GM12878 (cell line): Measurements from ENCODE around the gene USH2A. TPM values are rescaled to one million over a fixed set of nuclear protein-coding genes. Genes with fewer than 3 reads are reported as not detected.

ENCODE experiments used
- ATAC-seq: fragments of 200-7000 bp; cut with Tn5 transposase; 3 replicates; pipeline ENCODE4 v1.9.1; 2020; ENCODE audit warnings: mild to moderate bottlenecking, moderate library complexity
- BruUV-seq: library from RNA; stranded (reverse); fragments of 400-500 nt; replicated peaks from 2 replicates; lab custom pipeline; 2021; lab: Mats Ljungman, UMichigan
- CTCF ChIA-PET: fragments of 300-600 bp; sonication (Branson Sonifier 250); formaldehyde crosslinking; extraction: SDS; loops from one replicate; lab custom pipeline; 2021; ENCODE audit warnings: inconsistent platforms; lab: Yijun Ruan, JAX
- POLR2A ChIA-PET: fragments of 350-600 bp; formaldehyde crosslinking; extraction: SDS; loops from one replicate; lab custom pipeline; 2021; ENCODE audit warnings: inconsistent platforms; lab: Charles Lee
- RAD21 ChIA-PET: fragments of 300-600 bp; sonication (Branson Sonifier 250); formaldehyde crosslinking; loops from one replicate; lab custom pipeline; 2023; ENCODE audit warnings: antibody characterized with exemption; ENCODE audit not compliant: unreplicated experiment; lab: Charles Lee
- SMC1A ChIA-PET: fragments of 300-600 bp; sonication (Branson Sonifier 250); formaldehyde crosslinking; loops from one replicate; lab custom pipeline; 2023; ENCODE audit not compliant: unreplicated experiment, uncharacterized antibody; lab: Charles Lee
- DNase-seq: peaks from one replicate; pipeline ENCODE4 v3.0.0-alpha.2; 2011; ENCODE audit warnings: low read depth, low spot score
- FAIRE-seq: peaks from 3 replicates; lab custom pipeline; 2011; peaks lifted over from hg19 to GRCh38; lab: Jason Lieb, UNC
- H2AFZ ChIP-seq: 2 replicates; pipeline ENCODE4 v1.6.0; 2011; ENCODE audit warnings: low read depth, low read length, control low read depth; ENCODE audit not compliant: control insufficient read depth
- H3K27ac ChIP-seq: 2 replicates; pipeline ENCODE4 v1.5.1; 2011; ENCODE audit warnings: control low read depth; ENCODE audit not compliant: control insufficient read depth, insufficient read depth
- H3K27me3 ChIP-seq, 2 experiments: replicated peaks in 1 of 2; 2 replicates each; pipeline versions ENCODE4 v1.6.0 to v1.6.1; 2011; ENCODE audit warnings: low read length in 1 of 2; ENCODE audit not compliant: control insufficient read depth in 2 of 2, insufficient read depth in 2 of 2
- H3K36me3 ChIP-seq, 2 experiments: 2 replicates each; pipeline ENCODE4 v1.5.1; 2011; ENCODE audit warnings: low read length in 1 of 2; ENCODE audit not compliant: control insufficient read depth in 2 of 2, insufficient read depth in 2 of 2
- H3K4me1 ChIP-seq: 2 replicates; pipeline ENCODE4 v1.6.1; 2011; ENCODE audit warnings: mild to moderate bottlenecking, low read length, moderate library complexity, mixed read lengths; ENCODE audit not compliant: control insufficient read depth, insufficient read depth
- H3K4me2 ChIP-seq: 2 replicates; pipeline ENCODE4 v1.6.0; 2011; ENCODE audit warnings: control low read depth; ENCODE audit not compliant: control insufficient read depth, insufficient read depth
- H3K4me3 ChIP-seq: fragments of 200-600 bp; sonication (generic); 2 replicates; pipeline ENCODE4 v1.5.1; 2016
- H3K79me2 ChIP-seq: 2 replicates; pipeline ENCODE4 v1.6.0; 2011; ENCODE audit warnings: low read length; ENCODE audit not compliant: control insufficient read depth, insufficient read depth
- H3K9ac ChIP-seq: 2 replicates; pipeline ENCODE4 v1.8.0; 2011; ENCODE audit warnings: low read length, control low read depth, mixed read lengths; ENCODE audit not compliant: control insufficient read depth, insufficient read depth
- H3K9me3 ChIP-seq: replicated peaks from 3 replicates; pipeline ENCODE4 v1.5.1; 2011; ENCODE audit warnings: mild to moderate bottlenecking, low read length; ENCODE audit not compliant: control insufficient read depth, insufficient read depth
- H4K20me1 ChIP-seq: 2 replicates; pipeline ENCODE4 v1.6.0; 2011; ENCODE audit not compliant: control insufficient read depth, insufficient read depth
- CBX5 ChIP-seq: sonication (generic); IDR thresholded peaks from 2 replicates; pipeline ENCODE4 v1.6.1; 2016; ENCODE audit warnings: low read depth, moderate library complexity, mild to moderate bottlenecking, inconsistent platforms
- CHD1 ChIP-seq: IDR thresholded peaks from 2 replicates; pipeline ENCODE4 v1.6.1; 2012; ENCODE audit warnings: low read depth, low read length, improper control_type of control experiment
- CHD4 ChIP-seq: fragments of 200-600 bp; sonication (generic); IDR thresholded peaks from 2 replicates; pipeline ENCODE4 v1.6.1; 2016; ENCODE audit warnings: mild to moderate bottlenecking
- MXI1 ChIP-seq: fragments of 150-350 bp; IDR thresholded peaks from 2 replicates; pipeline ENCODE4 v1.6.1; 2011; ENCODE audit warnings: low read depth, mild to moderate bottlenecking, inconsistent platforms, low read length, improper control_type of control experiment
- NBN ChIP-seq: fragments of 450-650 bp; IDR thresholded peaks from 2 replicates; pipeline ENCODE4 v1.6.1; 2016
- POLR2AphosphoS5 ChIP-seq: IDR thresholded peaks from 2 replicates; pipeline ENCODE4 v1.6.1; 2011; ENCODE audit warnings: mild to moderate bottlenecking, low read length, inconsistent platforms
- SIN3A ChIP-seq: IDR thresholded peaks from 2 replicates; pipeline ENCODE4 v1.6.1; 2012; ENCODE audit warnings: low read depth, low read length, improper control_type of control experiment
- TCF12 ChIP-seq: IDR thresholded peaks from 2 replicates; pipeline ENCODE4 v1.6.1; 2011; ENCODE audit warnings: low read depth, mild to moderate bottlenecking, low read length
- WGBS: methylation state at CpG from one replicate; pipeline ENCODE4 v1.1.6; 2016; ENCODE audit warnings: low lambda C conversion rate; ENCODE audit not compliant: insufficient replicate concordance, insufficient coverage; ENCODE audit errors: missing lambda C conversion rate; 5-methylcytosine and 5-hydroxymethylcytosine counted together
- in situ Hi-C: fragments of 300-500 bp; cut with MboI; formaldehyde crosslinking; loops from 9 replicates; pipeline ENCODE4 v1.14.3; 2018; ENCODE audit warnings: mixed read lengths
- intact Hi-C: fragments of 100-400 bp; cut with micrococcal nuclease; formaldehyde crosslinking; loops from one replicate; pipeline ENCODE4 v1.14.2; 2022; ENCODE audit not compliant: unreplicated experiment
- polyA plus RNA-seq, 11 experiments: library from polyadenylated mRNA; depleted of rRNA in 4 of 11; unstranded in 6 of 11; stranded (reverse) in 5 of 11; fragments of >200 nt; fragmentation: Nextera tagmentation in 4 of 11; fragmentation: Illumina TruSeq in 1 of 11; extraction: Ambion mirVana in 4 of 11; extraction: Trizol in 1 of 11; gene quantifications; 1 replicate in 1 of 11; 2 replicates in 10 of 11; pipeline versions ENCODE4 v1.2.1 to v1.2.3, GENCODE V29; 2011 to 2016; ENCODE audit warnings: inconsistent platforms in 2 of 11, missing spikeins in 2 of 11, low read depth in 1 of 11
- total RNA-seq, 4 experiments: library from RNA; depleted of rRNA in 3 of 4; stranded (reverse); fragments of >200 nt in 3 of 4; fragmentation: Illumina TruSeq in 1 of 4; extraction: Trizol in 1 of 4; gene quantifications; 2 replicates each; pipeline versions ENCODE4 v1.2.1 to v1.2.3, GENCODE V29; 2013 to 2021
- TF ChIP-seq, protein P1 (sequence below): fragments of 450-650 bp; IDR thresholded peaks from 2 replicates; pipeline ENCODE4 v1.6.1; 2017; ENCODE audit warnings: mild to moderate bottlenecking, low read depth, inconsistent platforms; ENCODE audit not compliant: poor library complexity, severe bottlenecking
- TF ChIP-seq, protein P2 (sequence below): fragments of 450-650 bp; IDR thresholded peaks from 2 replicates; pipeline ENCODE4 v1.6.1; 2016; ENCODE audit warnings: mild to moderate bottlenecking
- TF ChIP-seq, protein P3 (sequence below): fragments of 450-650 bp; formaldehyde crosslinking; IDR thresholded peaks from 2 replicates; pipeline ENCODE4 v1.4.0; 2022; ENCODE audit warnings: mild to moderate bottlenecking, moderate library complexity

Gene USH2A
- total and polyA plus RNA-seq, 10 of the 15 experiments (the other 5 are each of a cell fraction or from before 2014, with no cell fraction given) = under 0.01 to 0.20 (median 0.01) TPM; not detected in 2

DNA sequence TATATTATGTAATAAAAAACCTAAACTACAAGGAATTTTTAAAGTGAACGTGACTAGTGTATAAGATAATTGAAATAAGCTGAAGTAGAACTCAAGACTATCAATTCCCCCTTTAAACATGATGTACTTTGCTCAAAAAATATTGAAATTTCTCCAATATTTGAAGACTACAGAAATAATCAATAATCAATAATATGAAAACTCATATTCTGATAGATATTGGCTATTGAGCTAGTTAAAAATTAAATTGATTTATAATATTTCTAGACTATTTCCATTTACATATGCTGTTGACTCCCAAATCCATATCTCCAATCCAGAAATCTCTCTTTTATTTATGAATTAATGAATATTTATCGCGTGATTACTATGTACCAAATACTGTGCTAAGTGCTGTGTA, 133.2 kb downstream of the USH2A start (continued):
- TF ChIP-seq, protein P1, sequence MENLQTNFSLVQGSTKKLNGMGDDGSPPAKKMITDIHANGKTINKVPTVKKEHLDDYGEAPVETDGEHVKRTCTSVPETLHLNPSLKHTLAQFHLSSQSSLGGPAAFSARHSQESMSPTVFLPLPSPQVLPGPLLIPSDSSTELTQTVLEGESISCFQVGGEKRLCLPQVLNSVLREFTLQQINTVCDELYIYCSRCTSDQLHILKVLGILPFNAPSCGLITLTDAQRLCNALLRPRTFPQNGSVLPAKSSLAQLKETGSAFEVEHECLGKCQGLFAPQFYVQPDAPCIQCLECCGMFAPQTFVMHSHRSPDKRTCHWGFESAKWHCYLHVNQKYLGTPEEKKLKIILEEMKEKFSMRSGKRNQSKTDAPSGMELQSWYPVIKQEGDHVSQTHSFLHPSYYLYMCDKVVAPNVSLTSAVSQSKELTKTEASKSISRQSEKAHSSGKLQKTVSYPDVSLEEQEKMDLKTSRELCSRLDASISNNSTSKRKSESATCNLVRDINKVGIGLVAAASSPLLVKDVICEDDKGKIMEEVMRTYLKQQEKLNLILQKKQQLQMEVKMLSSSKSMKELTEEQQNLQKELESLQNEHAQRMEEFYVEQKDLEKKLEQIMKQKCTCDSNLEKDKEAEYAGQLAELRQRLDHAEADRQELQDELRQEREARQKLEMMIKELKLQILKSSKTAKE = no peak
- TF ChIP-seq CBX5 (no peak), MXI1 (no peak), NBN (no peak)
- TF ChIP-seq, all 136 proteins: peak for 0

DNA sequence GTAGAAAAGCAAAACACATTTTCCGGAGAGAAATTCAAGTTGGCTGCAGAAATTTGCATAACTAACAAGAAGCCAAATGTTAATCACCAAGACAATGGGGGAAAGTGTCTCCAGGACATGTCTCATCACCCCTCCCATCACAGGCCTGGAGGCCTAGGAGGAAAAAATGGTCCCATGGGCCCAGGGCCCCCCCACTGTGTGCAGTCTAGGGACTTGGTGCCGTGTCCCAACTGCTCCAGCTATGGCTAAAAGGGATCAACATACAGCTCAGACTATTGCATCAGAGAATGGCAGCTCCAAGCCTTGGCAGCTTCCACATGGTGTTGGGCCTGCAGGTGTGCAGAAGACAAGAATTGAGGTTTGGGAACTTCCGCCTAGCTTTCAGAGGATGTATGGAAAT, 138.2 kb downstream of the USH2A start:
- Histone ChIP-seq H2AFZ (no peak overlapping the region), H3K4me1 (no peaks in the 10 kb centered on the region), H3K27me3 (no peaks in the 10 kb centered on the region), H3K36me3 (no peaks in the 10 kb centered on the region), H4K20me1 (no peaks in the 10 kb centered on the region), H3K9ac (no peak overlapping the region), H3K4me3 (no peak overlapping the region), H3K4me2 (no peak overlapping the region), H3K9me3 (no peaks in the 10 kb centered on the region), H3K27ac (no peak overlapping the region), H3K79me2 (no peaks in the 10 kb centered on the region)
- intact Hi-C loops = no loop called here
- FAIRE-seq (no peak), ATAC-seq (no peak), DNase-seq (no peak)
- 31% methylated on average over 3 of the region's 3 CpGs for WGBS
- ChIA-PET SMC1A (no interaction called here), RAD21 (no interaction called here), CTCF (no interaction called here), POLR2A (no interaction called here)
- in situ Hi-C loops = no loop called here
- BruUV-seq = no TSS peak
- no peak for TF ChIP-seq CHD1
- no peak for TF ChIP-seq CHD4
- TF ChIP-seq TCF12 = no peak
- TF ChIP-seq, protein P2, sequence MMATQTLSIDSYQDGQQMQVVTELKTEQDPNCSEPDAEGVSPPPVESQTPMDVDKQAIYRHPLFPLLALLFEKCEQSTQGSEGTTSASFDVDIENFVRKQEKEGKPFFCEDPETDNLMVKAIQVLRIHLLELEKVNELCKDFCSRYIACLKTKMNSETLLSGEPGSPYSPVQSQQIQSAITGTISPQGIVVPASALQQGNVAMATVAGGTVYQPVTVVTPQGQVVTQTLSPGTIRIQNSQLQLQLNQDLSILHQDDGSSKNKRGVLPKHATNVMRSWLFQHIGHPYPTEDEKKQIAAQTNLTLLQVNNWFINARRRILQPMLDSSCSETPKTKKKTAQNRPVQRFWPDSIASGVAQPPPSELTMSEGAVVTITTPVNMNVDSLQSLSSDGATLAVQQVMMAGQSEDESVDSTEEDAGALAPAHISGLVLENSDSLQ = no peak
- TF ChIP-seq POLR2AphosphoS5 = no peak
- TF ChIP-seq, protein P3, sequence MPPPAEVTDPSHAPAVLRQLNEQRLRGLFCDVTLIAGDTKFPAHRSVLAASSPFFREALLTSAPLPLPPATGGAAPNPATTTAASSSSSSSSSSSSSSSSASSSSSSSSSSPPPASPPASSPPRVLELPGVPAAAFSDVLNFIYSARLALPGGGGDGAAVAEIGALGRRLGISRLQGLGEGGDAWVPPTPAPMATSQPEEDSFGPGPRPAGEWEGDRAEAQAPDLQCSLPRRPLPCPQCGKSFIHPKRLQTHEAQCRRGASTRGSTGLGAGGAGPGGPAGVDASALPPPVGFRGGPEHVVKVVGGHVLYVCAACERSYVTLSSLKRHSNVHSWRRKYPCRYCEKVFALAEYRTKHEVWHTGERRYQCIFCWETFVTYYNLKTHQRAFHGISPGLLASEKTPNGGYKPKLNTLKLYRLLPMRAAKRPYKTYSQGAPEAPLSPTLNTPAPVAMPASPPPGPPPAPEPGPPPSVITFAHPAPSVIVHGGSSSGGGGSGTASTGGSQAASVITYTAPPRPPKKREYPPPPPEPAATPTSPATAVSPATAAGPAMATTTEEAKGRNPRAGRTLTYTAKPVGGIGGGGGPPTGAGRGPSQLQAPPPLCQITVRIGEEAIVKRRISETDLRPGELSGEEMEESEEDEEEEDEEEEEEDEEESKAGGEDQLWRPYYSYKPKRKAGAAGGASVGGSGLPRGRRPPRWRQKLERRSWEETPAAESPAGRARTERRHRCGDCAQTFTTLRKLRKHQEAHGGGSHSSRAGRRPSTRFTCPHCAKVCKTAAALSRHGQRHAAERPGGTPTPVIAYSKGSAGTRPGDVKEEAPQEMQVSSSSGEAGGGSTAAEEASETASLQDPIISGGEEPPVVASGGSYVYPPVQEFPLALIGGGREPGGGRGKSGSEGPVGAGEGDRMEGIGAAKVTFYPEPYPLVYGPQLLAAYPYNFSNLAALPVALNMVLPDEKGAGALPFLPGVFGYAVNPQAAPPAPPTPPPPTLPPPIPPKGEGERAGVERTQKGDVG (CRISPR knock-in tag) = no peak
- no peak for TF ChIP-seq SIN3A
